ENCODE data around the gene MYH14. TPM values are rescaled to one million over a fixed set of nuclear protein-coding genes. Genes with fewer than 3 reads are reported as not detected.

MYH14 gene
- total and polyA plus RNA-seq, 2 of the 8 experiments (the other 6 are each of a cell fraction or from before 2014, with no cell fraction given) = 17.3 to 28.6 TPM

- TF ChIP-seq CHD7 (IDR thresholded peaks at IDR 0.05; ENCODE audit: insufficient replicate concordance, low read length) = no peak
- no peak for TF ChIP-seq SP2 (IDR thresholded peaks at IDR 0.05; ENCODE audit: low read length)
- no peak for TF ChIP-seq NANOG (IDR thresholded peaks at IDR 0.05; ENCODE audit: insufficient read depth, low read depth, low read length, poor library complexity, severe bottlenecking)
Observed at GRCh38 chr19:50303558-50303957, 100.1 kb downstream of the MYH14 start (continued).
